Left colon (tissue), 2 donors: ENCODE measurements around the gene SLC46A1. TPM values are rescaled to one million over a fixed set of nuclear protein-coding genes. Genes with fewer than 3 reads are reported as not detected.
"Not testable (repeated sequence)": the region's sequence is repeated elsewhere in the genome, so short reads cannot be mapped to it uniquely, and the experiment has no call there.

Experiments used
- ATAC-seq: fragments of 200-7000 bp; cut with Tn5 transposase; one replicate; pipeline ENCODE4 v1.9.1; 2020; ENCODE audit warnings: mild to moderate bottlenecking, moderate library complexity
- DNase-seq, 2 donors: peaks; one replicate each; pipeline ENCODE4 v3.0.0-alpha.2; 2020
- intact Hi-C, 2 donors: fragments of 100-400 bp; cut with DNase I in 1 of 2; cut with micrococcal nuclease in 1 of 2; formaldehyde crosslinking; loops; one replicate each; pipeline versions ENCODE4 v1.11.2 to v1.14.0; 2022; cut with DNase I, micrococcal nuclease
- long read RNA-seq: library from polyadenylated mRNA; unstranded; transcript quantifications from one replicate; pipeline ENCODE4 v2.0.0, GENCODE V29; 2021
- total RNA-seq, 2 donors: library from RNA; stranded (reverse); fragmentation: NEBNext Ultra II Directional; extraction: Animal tissue kit (Norgen Biotek cat#: 25700); gene quantifications; one replicate each; pipeline ENCODE4 v1.2.1, GENCODE V29; 2021
- donor health status: DM: no; HTN: no; CAD: no.
- donor health status: DM: yes; HTN: yes; CAD: no.

The SLC46A1 gene
- total RNA-seq, result 10 to 100 TPM in 1 of 2 donors, 1 to 10 TPM in 1; 6.3 to 17.5 TPM
- long read RNA-seq, full-length matches to known transcripts, result 2 of 5 reads
- long read RNA-seq, partial matches to known transcripts, result 0 of 5 reads
- long read RNA-seq, other reads (novel, unspliced or antisense), result 3 of 5 reads

DNA sequence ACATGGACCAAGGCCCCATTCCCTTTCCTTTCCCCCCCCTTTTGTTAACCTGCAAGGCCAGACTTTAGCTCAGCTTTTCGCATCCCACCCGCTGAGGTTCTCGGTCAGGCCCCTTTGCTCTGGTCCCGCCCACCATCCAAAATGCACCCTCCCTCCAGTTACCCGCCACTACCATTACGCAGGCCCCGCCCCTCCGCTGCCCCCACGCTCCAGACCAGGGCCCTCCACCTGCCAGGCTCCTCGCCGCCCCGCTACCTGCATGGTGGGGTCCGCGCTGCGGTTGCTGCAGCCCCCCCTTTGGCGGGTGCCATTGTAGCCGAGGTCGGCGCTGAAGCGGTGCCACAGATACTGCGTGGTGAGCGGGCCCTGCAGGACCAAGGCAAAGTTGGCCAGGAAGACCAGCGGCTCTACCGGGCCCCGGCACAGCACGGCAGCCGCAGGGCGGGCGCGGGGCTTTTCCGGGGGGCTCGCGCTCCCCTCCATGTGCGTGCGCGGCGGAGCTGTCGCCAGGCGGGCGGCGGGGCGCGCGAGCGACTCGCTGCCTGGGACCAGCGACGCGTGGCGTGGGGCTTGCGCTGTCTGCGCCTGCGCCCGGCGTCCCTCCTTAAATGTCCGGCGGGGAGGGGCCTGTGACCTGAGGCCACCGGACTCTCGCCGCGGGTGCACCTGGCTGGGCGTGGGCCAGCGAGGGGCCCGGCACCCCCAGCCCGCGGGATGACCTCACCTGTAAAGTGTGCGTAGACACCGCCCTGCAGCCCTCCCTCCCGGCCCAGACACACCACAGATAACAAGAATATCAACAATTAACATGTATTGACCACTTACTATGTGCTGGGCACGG lies at the start of gene SLC46A1:
SLC46A1 (minus strand) TSS at position 581 of the 841 bp plus-strand sequence; CDS start at position 483, 98 bp downstream.
- ATAC-seq (peak; percentile 65), DNase-seq (peak; percentile 64 to 71)
- intact Hi-C loops, result no loop called here

DNA sequence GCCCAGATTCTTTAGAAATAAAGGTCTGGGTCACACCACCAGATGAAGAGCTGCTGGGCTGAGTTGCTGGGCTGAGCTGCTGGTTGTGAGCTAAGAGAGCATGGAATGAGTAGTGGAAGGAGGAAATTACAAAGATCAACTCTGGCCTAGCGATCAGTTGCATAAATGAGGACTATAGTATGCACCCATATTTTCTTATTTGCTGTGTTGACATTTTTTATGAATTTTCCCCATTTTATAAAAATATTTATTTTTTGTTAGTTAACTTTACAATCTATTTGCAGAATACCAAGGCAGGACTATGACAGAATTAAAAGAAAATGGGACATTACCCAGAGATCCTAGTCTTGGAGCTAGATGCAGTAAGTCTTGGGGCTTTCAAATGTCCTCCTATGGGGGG lies 43.8 kb upstream of the SLC46A1 start:
- intact Hi-C loops, result no loop called here
- ATAC-seq, result no peak

GRCh38 chr17:28447396-28447760 lies 41.4 kb upstream of the SLC46A1 start:
- DNase-seq (no peak), ATAC-seq (no peak)
- intact Hi-C loops, result no loop called here

More for the DNA sequence above, 43.8 kb upstream of the SLC46A1 start:
- no peak for DNase-seq

DNA sequence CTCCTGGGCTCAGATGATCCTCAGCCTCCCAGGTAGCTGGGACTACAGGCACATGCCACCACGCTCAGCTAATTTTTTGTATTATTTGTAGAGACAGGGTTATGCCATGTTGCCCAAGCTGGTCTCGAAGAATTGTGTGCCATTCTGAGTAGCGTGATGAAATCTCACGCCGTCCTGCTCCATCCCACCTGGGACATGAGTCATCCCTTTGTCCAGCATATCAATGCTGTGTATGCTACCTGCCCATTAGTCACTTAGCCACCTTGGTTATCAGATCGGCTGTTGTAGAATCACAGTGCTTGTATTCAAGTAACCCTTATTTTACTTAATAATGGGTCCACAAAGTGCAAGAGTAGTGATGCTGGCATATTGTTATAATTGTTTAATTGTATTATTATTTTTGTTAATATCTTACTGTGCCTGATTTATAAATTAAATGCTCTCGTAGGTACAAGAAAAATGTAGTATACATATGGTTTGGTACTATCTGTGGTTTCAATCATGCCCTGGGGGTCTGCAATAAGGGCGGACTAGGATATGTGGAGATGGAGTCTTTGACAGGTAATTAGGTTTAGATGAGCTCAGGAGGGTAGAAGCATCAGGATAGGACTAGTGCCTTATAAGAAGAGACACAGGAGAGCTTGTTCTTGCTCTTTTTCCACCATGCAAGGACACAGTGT lies 40.8 kb upstream of the SLC46A1 start:
- no peak for ATAC-seq
- DNase-seq, result no peak
- intact Hi-C loops, result no loop called here

GRCh38 chr17:28443901-28444638 lies 38.1 kb upstream of the SLC46A1 start:
- peak; percentile 80 for ATAC-seq
- intact Hi-C loops, result no loop called here
- DNase-seq, result peak in 1 of 2 donors; percentile 11

DNA sequence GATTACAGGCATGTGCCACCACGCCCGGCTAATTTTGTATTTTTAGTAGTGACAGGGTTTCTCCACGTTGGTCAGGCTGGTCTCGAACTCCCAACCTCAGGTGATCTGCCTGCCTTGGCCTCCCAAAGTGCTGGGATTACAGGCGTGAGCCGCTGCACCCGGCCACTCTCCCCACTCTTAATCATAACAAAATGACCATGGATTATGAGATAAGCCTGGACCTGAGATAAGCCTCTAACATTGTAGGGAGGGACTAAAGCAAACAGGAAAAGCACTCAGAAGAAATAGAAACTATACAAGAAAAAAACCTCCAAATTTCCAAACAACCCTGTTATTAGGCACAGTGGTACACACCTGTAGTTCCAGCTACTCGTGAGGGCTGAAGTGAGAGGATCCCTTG lies 28.3 kb upstream of the SLC46A1 start:
- ATAC-seq, result peak; percentile 68
- intact Hi-C loops, DNase-seq: not testable (repeated sequence)

DNA sequence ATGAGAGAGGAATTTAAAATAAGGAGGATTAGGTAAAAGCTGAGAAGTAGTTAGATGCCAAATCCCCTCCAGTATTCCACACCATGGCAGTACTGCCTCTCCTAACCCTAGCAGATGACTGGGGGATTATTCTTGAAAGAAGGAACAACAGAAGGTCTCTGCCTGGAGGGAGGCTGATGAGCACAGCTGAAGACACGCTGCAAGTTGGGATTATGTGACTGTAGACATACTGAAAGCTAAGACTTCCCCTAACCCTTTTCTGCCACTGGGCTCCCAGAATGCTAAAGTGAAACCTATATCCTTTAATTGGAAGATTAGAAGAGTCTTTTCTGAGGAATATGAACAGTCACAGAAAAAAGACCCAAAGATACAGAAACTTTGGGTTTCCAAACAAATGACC lies 27.7 kb upstream of the SLC46A1 start:
- DNase-seq (no peak), ATAC-seq (no peak)
- intact Hi-C loops, result no loop called here

GRCh38 chr17:28427982-28428381 lies 22.0 kb upstream of the SLC46A1 start:
- intact Hi-C loops, DNase-seq, ATAC-seq: not testable (repeated sequence)

DNA sequence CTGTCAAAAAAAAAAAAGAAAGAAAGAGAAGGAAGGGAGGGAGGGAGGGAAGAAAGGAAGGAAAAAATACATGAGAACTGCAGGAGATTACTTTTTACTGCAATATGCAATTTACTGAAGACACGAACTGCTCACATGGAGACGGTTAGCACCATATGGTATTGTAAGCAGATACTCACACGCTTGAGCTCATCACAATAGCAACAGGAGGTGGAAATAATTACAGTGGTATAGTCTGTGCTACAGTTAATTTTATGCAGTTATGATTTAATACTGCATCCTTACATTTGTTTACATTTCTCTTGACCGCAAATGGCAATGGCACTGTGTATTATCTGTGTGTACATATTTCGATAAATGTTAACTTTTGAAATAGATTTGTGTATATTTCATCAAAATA lies 21.4 kb upstream of the SLC46A1 start:
- intact Hi-C loops, result no loop called here
- ATAC-seq (no peak), DNase-seq (no peak)

DNA sequence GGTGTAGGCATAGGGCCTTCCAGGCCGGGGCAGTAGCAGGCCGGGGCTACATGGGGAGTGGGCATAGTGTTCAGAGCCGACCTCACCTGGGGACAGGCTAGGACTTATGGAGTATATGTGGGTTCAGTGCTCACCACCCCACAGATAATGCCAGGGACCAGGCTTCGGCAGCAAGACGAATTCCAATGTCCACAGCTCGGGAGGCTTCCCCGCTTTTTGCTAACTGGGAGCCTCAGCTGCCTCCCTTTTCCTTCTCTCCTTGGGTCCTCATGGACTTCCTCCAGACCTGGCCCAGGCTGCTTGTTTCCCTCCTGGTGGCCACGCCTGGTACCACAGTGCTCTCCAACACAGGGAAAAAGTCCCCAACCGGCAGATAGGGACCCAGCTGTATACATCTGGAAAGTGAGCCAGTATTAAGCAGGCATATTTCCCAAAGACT lies 20.1 kb upstream of the SLC46A1 start:
- intact Hi-C loops, result no loop called here
- DNase-seq (peak in 1 of 2 donors; percentile 33), ATAC-seq (peak; percentile 73)

DNA sequence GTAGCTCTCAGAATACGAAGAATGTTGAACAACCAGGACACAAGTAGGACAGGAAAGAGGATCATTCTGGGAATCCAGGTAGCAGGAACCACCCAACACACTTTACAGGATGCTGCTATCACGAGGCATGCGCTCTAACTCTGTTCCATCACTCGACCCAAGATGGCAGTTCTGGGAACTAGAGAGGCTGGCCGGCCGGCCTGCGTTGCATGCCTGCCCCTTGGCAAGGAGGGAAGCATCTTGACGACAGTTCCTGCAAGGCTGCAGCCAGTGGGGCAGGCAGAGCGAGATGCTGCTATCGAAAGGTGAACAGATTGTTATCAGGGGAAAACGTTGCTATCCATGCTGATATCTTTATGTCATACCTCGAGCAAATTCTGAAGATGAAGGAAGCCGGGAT lies 19.2 kb upstream of the SLC46A1 start:
- ATAC-seq, result no peak
- intact Hi-C loops, result no loop called here
- no peak for DNase-seq

- intact Hi-C loops, result no loop called here
- DNase-seq (no peak), ATAC-seq (no peak)
These were observed 15.8 kb upstream of the SLC46A1 start for GRCh38 chr17:28421787-28422305.

DNA sequence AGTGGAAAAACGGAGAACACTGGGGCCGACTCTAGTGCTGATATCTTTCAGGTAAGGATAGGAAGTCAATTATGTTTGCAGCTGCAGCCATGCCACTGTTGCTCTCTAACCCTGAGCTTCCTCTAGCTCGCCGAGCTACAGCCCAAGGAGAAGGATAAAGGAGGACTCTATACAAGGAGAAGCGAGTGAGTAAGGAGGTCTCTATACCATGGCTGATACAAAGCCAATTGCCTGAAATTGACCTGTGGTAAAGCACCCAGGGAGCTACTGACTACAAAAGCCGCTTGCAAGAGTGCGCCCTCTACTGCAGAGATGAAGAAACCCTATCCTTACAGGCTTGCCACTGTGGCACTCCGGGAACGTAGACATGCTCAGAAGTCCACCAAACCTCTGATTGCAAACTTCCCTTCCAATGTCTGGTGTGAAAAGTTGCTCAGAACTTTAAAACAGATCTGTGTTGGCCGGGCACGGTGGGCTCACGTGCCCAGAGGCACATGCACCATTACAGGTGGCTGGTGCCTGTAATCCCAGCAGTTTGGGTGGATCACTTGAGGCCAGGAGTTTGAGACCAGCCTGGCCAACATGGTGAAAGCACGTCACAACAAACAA lies 10.8 kb upstream of the SLC46A1 start:
- ATAC-seq (peak; percentile 95), DNase-seq (peak; percentile 40 to 62)
- intact Hi-C loops, result no loop called here

- intact Hi-C loops, result no loop called here
- ATAC-seq, result no peak
- DNase-seq, result no peak
These were observed 9.9 kb upstream of the SLC46A1 start for GRCh38 chr17:28415886-28416285.

DNA sequence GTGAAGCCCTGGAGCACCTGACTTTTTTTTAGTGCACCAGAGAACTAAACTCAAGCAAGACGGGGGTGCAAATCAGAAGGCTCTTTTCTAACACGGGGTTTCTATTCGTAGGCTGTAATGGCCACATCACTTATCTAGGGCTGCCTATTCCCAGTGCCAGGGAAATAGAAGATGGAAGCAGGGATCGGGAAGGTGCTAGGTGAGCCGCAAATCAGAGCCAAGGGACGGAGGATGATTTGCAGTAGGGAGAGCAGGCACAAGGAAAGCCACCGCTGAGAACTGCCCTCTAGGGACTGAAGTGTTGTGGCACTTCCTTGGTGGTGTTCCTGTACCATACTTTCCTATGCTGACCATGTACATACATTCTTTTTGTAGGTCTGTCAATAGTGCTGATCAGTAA lies 7.8 kb upstream of the SLC46A1 start:
- ATAC-seq (no peak), DNase-seq (no peak)
- intact Hi-C loops, result no loop called here

GRCh38 chr17:28412099-28412498 lies 6.1 kb upstream of the SLC46A1 start:
- no peak for DNase-seq
- intact Hi-C loops, result no loop called here
- ATAC-seq, result no peak

GRCh38 chr17:28407974-28408306 lies 1.9 kb upstream of the SLC46A1 start:
- no peak for DNase-seq
- intact Hi-C loops, result no loop called here
- peak; percentile 50 for ATAC-seq

GRCh38 chr17:28407130-28407973 lies 1.3 kb upstream of the SLC46A1 start:
- ATAC-seq, result peak; percentile 52
- no peak for DNase-seq
- intact Hi-C loops, result no loop called here
